Measurements from ENCODE around the gene TLR8. TPM values are rescaled to one million over a fixed set of nuclear protein-coding genes. Genes with fewer than 3 reads are reported as not detected.

The TLR8 gene
- polyA plus RNA-seq, 1 of the 3 experiments (the other 2 are of a cell fraction): not detected

DNA sequence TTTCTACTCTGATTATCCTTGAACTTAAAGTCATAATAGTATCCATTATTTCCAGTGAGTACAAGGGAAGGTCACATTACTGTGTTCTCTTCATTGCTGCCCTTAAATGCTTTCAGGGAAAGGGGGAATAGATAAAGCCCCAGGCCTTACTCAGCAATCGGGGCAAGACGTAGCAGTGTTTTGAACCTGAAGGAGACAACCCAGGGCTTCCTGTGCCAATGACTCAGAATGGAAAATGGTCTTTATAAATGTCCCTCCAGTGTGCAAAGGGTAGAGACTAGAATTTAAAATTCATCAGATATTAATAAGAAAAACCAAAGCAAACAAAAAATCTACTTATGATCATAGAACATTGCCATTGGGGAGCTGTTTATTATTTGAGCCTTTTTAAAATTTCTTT, 23.7 kb downstream of the TLR8 start:
- Histone ChIP-seq H3K27ac (ENCODE audit: low read depth in 2 of 2, low read length in 1 of 2) (no peak overlapping the region), H3K4me1 (ENCODE audit: control insufficient read depth in 1 of 2, insufficient read depth in 2 of 2, low read depth in 1 of 2, low read length in 1 of 2) (no peaks in the 10 kb centered on the region), H2AFZ (ENCODE audit: low read depth) (no peak overlapping the region), H3K27me3 (ENCODE audit: insufficient read depth) (no peaks in the 10 kb centered on the region; the same call in 1 of the 2 replicates), H3K36me3 (replicated peaks in 1 of 2; ENCODE audit: control insufficient read depth in 1 of 2, insufficient read depth in 2 of 2, low read length in 1 of 2) (no peaks in the 10 kb centered on the region), H3K9me2 (no peaks in the 10 kb centered on the region), H4K20me1 (ENCODE audit: insufficient read depth) (no peaks in the 10 kb centered on the region), H3K4me2 (no peak overlapping the region), H3K9me3 (no peaks in the 10 kb centered on the region), H3F3A (replicated peaks; ENCODE audit: insufficient read depth) (no peaks in the 10 kb centered on the region), H3K9ac (no peak overlapping the region), H3K4me3 (ENCODE audit: low read depth in 2 of 2, low read length in 1 of 2) (no peak overlapping the region), H3K79me2 (ENCODE audit: insufficient read depth) (no peaks in the 10 kb centered on the region)
- CTCF ChIA-PET: interaction anchor here (1.5 kb wide), 1 partner anchor 16 kb away, joined by 8 read pairs; no protein-coding TSS in a partner anchor
- no peak for DNase-seq
- POLR2A ChIA-PET: no interaction called here
- no peak for TF ChIP-seq FOXJ3 (CRISPR knock-in tag; IDR thresholded peaks at IDR 0.05)
- TF ChIP-seq RXRA (IDR thresholded peaks at IDR 0.05; ENCODE audit: borderline replicate concordance, low read depth): no peak
- no peak for TF ChIP-seq FOXM1 (IDR thresholded peaks at IDR 0.05; ENCODE audit: low read depth)
- TF ChIP-seq NRF1 (IDR thresholded peaks at IDR 0.05; ENCODE audit: low read depth, low read length): no peak
- TF ChIP-seq FOSL2 (IDR thresholded peaks at IDR 0.05; ENCODE audit: borderline replicate concordance, low read depth): no peak
- TF ChIP-seq MXI1 (IDR thresholded peaks at IDR 0.05; ENCODE audit: low read depth, low read length): no peak
- TF ChIP-seq, protein P1, sequence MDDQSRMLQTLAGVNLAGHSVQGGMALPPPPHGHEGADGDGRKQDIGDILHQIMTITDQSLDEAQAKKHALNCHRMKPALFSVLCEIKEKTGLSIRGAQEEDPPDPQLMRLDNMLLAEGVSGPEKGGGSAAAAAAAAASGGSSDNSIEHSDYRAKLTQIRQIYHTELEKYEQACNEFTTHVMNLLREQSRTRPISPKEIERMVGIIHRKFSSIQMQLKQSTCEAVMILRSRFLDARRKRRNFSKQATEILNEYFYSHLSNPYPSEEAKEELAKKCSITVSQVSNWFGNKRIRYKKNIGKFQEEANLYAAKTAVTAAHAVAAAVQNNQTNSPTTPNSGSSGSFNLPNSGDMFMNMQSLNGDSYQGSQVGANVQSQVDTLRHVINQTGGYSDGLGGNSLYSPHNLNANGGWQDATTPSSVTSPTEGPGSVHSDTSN (IDR thresholded peaks at IDR 0.05): no peak
- TF ChIP-seq RFX5 (IDR thresholded peaks at IDR 0.05; ENCODE audit: low read length): no peak
- no peak for TF ChIP-seq TCF12 (IDR thresholded peaks at IDR 0.05)
- TF ChIP-seq, protein P2, sequence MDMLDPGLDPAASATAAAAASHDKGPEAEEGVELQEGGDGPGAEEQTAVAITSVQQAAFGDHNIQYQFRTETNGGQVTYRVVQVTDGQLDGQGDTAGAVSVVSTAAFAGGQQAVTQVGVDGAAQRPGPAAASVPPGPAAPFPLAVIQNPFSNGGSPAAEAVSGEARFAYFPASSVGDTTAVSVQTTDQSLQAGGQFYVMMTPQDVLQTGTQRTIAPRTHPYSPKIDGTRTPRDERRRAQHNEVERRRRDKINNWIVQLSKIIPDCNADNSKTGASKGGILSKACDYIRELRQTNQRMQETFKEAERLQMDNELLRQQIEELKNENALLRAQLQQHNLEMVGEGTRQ (IDR thresholded peaks at IDR 0.05; ENCODE audit: borderline replicate concordance, low read depth, low read length): no peak
- no peak for TF ChIP-seq USF1 (IDR thresholded peaks at IDR 0.05; ENCODE audit: borderline replicate concordance, low read depth)
- no peak for TF ChIP-seq SIN3A (IDR thresholded peaks at IDR 0.05; ENCODE audit: borderline replicate concordance, low read depth, low read length)
- TF ChIP-seq, protein P3, sequence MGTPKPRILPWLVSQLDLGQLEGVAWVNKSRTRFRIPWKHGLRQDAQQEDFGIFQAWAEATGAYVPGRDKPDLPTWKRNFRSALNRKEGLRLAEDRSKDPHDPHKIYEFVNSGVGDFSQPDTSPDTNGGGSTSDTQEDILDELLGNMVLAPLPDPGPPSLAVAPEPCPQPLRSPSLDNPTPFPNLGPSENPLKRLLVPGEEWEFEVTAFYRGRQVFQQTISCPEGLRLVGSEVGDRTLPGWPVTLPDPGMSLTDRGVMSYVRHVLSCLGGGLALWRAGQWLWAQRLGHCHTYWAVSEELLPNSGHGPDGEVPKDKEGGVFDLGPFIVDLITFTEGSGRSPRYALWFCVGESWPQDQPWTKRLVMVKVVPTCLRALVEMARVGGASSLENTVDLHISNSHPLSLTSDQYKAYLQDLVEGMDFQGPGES (IDR thresholded peaks at IDR 0.05; ENCODE audit: low read depth, low read length): no peak
- no peak for TF ChIP-seq JUND (IDR thresholded peaks at IDR 0.05)
- TF ChIP-seq NFIC (IDR thresholded peaks at IDR 0.05; ENCODE audit: borderline replicate concordance): no peak
- TF ChIP-seq CTCF (IDR thresholded peaks at IDR 0.05): no peak
- no peak for TF ChIP-seq TAF1 (IDR thresholded peaks at IDR 0.05; ENCODE audit: borderline replicate concordance, low read depth, low read length)
- TF ChIP-seq EZH2phosphoT487 (IDR thresholded peaks at IDR 0.05; ENCODE audit: borderline replicate concordance, low read depth): no peak
- 37% methylated on average over 2 of the region's 2 CpGs for WGBS (ENCODE audit: low lambda C conversion rate)

All from SK-N-SH (cell line).